Measurements from ENCODE around the gene GTF2F2.

The GTF2F2 gene

DNA sequence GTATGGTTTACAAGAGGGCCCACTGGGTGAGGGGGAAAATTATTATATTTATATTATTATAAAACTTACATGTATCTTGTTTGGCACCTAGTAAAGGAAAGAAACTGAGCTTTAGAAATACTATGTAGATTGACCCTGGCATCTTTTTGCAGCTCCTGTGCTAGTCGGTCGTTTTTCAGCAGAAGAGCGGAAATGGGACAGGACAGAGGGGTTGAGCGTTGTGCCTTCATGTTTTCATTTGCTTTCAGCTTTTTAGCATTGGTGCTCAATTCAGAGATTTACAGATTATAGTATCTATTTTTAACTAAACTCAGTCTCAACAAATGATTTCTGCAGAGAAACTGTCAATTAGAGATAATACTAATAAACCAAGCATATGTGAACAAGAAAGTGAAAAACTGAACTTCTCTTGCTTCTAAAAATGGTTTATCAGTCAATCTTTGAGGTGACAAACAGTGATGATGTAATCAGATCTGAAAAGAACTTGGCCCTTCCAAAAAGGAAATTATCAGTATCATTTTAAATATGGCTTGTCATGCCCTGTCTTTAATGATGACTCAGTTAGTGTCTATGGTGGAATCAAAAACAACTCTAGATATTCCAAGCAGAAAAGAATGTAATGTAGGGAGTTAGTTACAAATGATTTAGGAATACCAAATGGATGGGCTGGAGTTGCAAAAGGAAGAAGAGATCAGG lies 137.5 kb downstream of the GTF2F2 start:
- no peak for TF ChIP-seq ZFX (IDR thresholded peaks at IDR 0.05)
- TF ChIP-seq, protein P1, sequence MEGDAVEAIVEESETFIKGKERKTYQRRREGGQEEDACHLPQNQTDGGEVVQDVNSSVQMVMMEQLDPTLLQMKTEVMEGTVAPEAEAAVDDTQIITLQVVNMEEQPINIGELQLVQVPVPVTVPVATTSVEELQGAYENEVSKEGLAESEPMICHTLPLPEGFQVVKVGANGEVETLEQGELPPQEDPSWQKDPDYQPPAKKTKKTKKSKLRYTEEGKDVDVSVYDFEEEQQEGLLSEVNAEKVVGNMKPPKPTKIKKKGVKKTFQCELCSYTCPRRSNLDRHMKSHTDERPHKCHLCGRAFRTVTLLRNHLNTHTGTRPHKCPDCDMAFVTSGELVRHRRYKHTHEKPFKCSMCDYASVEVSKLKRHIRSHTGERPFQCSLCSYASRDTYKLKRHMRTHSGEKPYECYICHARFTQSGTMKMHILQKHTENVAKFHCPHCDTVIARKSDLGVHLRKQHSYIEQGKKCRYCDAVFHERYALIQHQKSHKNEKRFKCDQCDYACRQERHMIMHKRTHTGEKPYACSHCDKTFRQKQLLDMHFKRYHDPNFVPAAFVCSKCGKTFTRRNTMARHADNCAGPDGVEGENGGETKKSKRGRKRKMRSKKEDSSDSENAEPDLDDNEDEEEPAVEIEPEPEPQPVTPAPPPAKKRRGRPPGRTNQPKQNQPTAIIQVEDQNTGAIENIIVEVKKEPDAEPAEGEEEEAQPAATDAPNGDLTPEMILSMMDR (conservative IDR thresholded peaks at IDR 0.05): no peak
- no peak overlapping the region for H3K27ac ChIP-seq

- TF ChIP-seq, protein P1 (conservative IDR thresholded peaks at IDR 0.05): no peak
- no peak for TF ChIP-seq ZFX (IDR thresholded peaks at IDR 0.05)
These were observed 138.0 kb downstream of the GTF2F2 start for GRCh38 chr13:45258334-45258675.

GRCh38 chr13:45267215-45267614 lies 146.9 kb downstream of the GTF2F2 start:
- TF ChIP-seq ZFX (IDR thresholded peaks at IDR 0.05): no peak
- TF ChIP-seq, protein P1 (conservative IDR thresholded peaks at IDR 0.05): no peak
- no peak overlapping the region for H3K27ac ChIP-seq

More at GRCh38 chr13:45258334-45258675, 138.0 kb downstream of the GTF2F2 start:
- H3K27ac ChIP-seq: no peak overlapping the region

DNA sequence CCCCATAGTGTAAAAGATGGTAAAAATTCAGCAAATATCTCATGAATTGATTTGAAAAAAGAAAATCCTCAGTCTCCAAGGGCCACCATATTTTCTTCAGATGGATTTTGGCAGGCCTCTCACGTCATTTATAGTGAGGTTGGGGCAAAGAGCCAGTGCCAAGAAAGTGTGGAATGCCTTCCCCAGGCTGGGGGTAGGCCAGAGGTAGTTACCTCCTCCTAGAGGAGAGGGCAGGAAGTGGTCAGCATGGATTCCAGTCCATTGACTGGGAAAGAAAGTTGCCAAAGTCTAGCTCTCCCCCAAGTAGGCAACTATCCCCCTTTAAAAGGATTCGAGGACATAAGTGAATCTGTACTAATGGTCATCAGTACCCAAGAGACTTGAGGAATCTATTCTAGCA lies 148.9 kb downstream of the GTF2F2 start:
- TF ChIP-seq ZFX (IDR thresholded peaks at IDR 0.05): no peak
- TF ChIP-seq, protein P1 (conservative IDR thresholded peaks at IDR 0.05): no peak
- no peak overlapping the region for H3K27ac ChIP-seq

- no peak overlapping the region for H3K27ac ChIP-seq
- no peak for TF ChIP-seq ZFX (IDR thresholded peaks at IDR 0.05)
- TF ChIP-seq, protein P1 (conservative IDR thresholded peaks at IDR 0.05): no peak
These were observed 156.6 kb downstream of the GTF2F2 start for GRCh38 chr13:45276913-45277312.

DNA sequence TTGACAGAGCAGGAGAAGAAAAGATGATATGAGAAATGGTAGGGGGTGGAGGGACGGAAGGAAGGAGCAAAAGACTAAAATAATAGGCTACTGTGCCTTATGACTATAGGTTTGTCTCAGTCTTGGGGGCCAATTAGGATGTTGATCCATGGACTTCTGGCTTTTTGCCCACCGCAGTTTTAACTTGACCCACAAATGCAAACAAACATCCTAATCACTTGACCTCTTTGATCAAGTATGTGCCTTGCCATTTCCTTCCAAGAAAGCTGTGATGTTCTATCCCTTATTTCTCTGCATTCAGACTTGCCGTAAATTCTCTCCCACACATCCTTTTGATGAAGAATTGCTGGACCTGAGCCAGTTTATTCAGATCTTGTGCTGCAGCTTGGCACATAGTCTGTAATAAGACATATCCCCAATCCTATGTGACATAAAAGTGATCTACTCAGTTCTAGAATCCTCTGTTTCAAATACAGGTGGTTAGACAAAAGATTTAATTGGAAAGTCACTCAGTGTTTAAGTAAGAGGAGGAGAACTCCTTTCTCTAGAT lies 157.9 kb downstream of the GTF2F2 start:
- TF ChIP-seq, protein P1 (conservative IDR thresholded peaks at IDR 0.05): no peak
- no peak for TF ChIP-seq ZFX (IDR thresholded peaks at IDR 0.05)
- no peak overlapping the region for H3K27ac ChIP-seq

- H3K27ac ChIP-seq: no peak overlapping the region
- TF ChIP-seq, protein P1 (conservative IDR thresholded peaks at IDR 0.05): no peak
- no peak for TF ChIP-seq ZFX (IDR thresholded peaks at IDR 0.05)
These were observed 159.7 kb downstream of the GTF2F2 start for GRCh38 chr13:45280011-45280410.

All from C4-2B (cell line).